ENCODE data around the gene PCTP.
A peak's percentile ranks its signal among the peaks of the same experiment; 100 is the strongest.

The PCTP gene

DNA sequence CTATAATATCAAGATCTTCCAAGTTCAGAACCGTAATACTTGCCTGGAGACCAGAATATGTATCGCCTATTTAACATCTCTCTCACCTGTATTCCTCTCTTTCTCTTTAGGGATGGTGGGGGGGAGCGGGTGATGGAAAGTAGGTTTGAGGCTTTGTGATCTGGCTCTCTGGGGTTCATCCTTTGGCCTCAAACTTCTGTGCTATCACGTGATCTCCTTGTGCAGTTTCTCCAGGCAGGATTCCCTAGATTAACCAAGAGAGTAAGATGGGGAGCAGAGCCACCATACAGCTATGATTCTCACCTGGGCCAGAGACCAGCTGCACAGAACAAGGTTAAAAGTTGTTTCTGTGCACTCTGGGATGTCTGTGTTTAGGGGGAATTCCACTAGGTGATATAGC, 33.4 kb upstream of the PCTP start:
- H3K36me3 ChIP-seq (ENCODE audit: control insufficient read depth in 1 of 2, insufficient read depth in 2 of 2, low read length in 2 of 2), result no peaks in the 10 kb centered on the region
- H3K27ac ChIP-seq (ENCODE audit: low read length), result no peak overlapping the region
- H3K4me3 ChIP-seq (ENCODE audit: low read depth in 1 of 2, low read length in 2 of 2), result no peak overlapping the region
- H3K27me3 ChIP-seq (ENCODE audit: low read depth, low read length), result no peaks in the 10 kb centered on the region
- H3K9me3 ChIP-seq (ENCODE audit: control insufficient read depth in 1 of 2, low read length in 2 of 2), result no peaks in the 10 kb centered on the region
- H3K4me1 ChIP-seq (ENCODE audit: control insufficient read depth in 1 of 2, insufficient read depth in 2 of 2, low read length in 2 of 2), result peaks cover 0 to 14% of the 10 kb centered on the region in 2 donors

DNA sequence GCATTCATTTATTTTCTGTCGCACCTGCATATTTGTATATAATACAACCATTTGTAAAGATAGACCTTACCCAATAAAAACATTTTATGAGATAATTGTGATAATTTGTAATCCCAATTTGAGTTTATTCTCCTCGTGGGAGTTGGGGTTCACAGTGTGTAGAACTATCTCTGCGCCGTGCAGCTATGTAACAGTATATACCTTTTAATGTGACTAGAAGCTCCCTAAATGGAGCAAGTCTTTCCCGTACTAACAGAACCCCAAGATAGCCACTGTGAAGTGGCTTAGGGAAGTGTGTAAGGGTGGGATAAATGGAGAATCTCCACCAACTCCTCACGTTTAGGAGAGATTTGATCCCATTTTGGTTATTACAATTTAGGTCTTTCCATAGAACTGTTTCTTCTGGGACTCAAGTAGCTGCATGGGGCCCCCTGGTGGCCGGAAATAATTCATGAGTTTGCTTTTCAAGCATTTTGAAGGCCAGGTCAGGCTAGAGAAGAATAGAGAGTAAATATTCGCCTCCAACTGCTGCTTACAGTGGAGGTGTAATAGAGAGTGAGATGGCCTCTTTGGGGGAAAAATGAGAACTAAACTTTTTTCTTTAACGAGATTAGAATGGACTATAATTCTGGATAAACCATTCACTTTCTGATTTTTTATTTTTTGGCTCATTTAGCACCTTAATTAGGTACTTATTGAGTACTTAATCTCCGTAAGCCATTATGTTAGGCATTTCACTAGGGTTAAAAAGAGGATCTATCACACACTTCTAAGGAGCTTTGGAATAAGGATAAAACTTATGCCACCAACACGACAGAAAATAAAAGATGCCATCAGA, 32.7 kb upstream of the PCTP start:
- H3K4me1 ChIP-seq (ENCODE audit: control insufficient read depth in 1 of 2, insufficient read depth in 2 of 2, low read length in 2 of 2), result peaks cover 0 to 14% of the 10 kb centered on the region in 2 donors
- no peaks in the 10 kb centered on the region for H3K9me3 ChIP-seq (ENCODE audit: control insufficient read depth in 1 of 2, low read length in 2 of 2)

DNA sequence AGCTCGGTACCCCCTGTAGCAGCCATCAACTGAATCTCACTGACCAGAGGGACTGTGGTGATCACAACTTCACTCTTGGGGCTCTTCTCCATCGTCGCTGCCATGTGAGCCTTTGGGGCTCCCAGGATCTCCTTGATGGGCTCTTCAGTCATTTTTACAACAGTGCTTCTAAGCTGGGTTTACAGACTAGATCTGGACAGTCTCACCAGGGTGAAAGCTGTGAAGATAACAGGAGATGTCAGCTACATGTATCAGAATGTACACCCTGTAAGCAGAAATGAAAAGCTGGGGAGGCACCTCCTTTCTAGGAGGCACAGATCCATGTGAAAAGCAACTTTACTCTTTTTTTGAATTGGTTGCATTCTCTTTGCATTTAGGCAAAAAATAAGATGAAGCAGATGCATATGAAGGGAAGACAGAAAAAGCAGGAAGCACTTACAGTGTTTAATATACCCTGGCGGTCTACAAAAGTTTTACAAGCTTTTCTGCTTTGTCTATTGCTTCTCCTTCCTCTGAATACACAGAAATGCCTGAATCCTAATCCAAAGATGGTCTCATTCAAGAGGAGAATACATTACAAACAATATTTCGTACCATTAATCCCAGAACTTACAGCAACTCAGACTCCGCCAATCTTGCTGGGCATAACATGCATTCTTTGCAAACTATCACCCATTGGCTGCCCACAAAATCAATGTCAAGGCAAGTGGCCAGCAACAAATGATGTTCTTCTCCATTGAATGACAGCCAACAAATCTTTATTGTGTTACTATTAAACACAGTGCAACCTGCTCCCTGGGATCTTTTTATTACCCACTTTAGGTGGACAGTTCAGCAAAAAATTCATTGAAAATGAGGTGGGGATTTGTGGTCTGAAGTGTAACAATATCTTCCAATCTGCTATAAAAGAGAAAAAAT, 29.7 kb upstream of the PCTP start:
- peak overlapping the region; percentile 58 to 78 for H3K4me3 ChIP-seq (ENCODE audit: low read depth in 1 of 2, low read length in 2 of 2)
- H3K27ac ChIP-seq (ENCODE audit: low read length), result no peak overlapping the region
- peaks cover under 1 to 20% of the 10 kb centered on the region in 2 donors for H3K4me1 ChIP-seq (ENCODE audit: control insufficient read depth in 1 of 2, insufficient read depth in 2 of 2, low read length in 2 of 2)
- H3K36me3 ChIP-seq (ENCODE audit: control insufficient read depth in 1 of 2, insufficient read depth in 2 of 2, low read length in 2 of 2), result no peaks in the 10 kb centered on the region
- no peaks in the 10 kb centered on the region for H3K27me3 ChIP-seq (ENCODE audit: low read depth, low read length)
- H3K9me3 ChIP-seq (ENCODE audit: control insufficient read depth in 1 of 2, low read length in 2 of 2), result no peaks in the 10 kb centered on the region

More for the DNA sequence above, 32.7 kb upstream of the PCTP start:
- no peak overlapping the region for H3K4me3 ChIP-seq (ENCODE audit: low read depth in 1 of 2, low read length in 2 of 2)
- no peak overlapping the region for H3K27ac ChIP-seq (ENCODE audit: low read length)
- H3K27me3 ChIP-seq (ENCODE audit: low read depth, low read length), result no peaks in the 10 kb centered on the region
- H3K36me3 ChIP-seq (ENCODE audit: control insufficient read depth in 1 of 2, insufficient read depth in 2 of 2, low read length in 2 of 2), result no peaks in the 10 kb centered on the region

- Histone ChIP-seq H3K4me3 (ENCODE audit: low read depth in 1 of 2, low read length in 2 of 2) (peak overlapping the region; percentile 58 to 78), H3K9me3 (ENCODE audit: control insufficient read depth in 1 of 2, low read length in 2 of 2) (no peaks in the 10 kb centered on the region), H3K4me1 (ENCODE audit: control insufficient read depth in 1 of 2, insufficient read depth in 2 of 2, low read length in 2 of 2) (peaks cover 8 to 28% of the 10 kb centered on the region in 2 donors), H3K27ac (ENCODE audit: low read length) (peak overlapping the region; percentile 84), H3K36me3 (ENCODE audit: control insufficient read depth in 1 of 2, insufficient read depth in 2 of 2, low read length in 2 of 2) (no peaks in the 10 kb centered on the region), H3K27me3 (ENCODE audit: low read depth, low read length) (no peaks in the 10 kb centered on the region)
These were observed 28.7 kb upstream of the PCTP start for GRCh38 chr17:55722016-55722736.

DNA sequence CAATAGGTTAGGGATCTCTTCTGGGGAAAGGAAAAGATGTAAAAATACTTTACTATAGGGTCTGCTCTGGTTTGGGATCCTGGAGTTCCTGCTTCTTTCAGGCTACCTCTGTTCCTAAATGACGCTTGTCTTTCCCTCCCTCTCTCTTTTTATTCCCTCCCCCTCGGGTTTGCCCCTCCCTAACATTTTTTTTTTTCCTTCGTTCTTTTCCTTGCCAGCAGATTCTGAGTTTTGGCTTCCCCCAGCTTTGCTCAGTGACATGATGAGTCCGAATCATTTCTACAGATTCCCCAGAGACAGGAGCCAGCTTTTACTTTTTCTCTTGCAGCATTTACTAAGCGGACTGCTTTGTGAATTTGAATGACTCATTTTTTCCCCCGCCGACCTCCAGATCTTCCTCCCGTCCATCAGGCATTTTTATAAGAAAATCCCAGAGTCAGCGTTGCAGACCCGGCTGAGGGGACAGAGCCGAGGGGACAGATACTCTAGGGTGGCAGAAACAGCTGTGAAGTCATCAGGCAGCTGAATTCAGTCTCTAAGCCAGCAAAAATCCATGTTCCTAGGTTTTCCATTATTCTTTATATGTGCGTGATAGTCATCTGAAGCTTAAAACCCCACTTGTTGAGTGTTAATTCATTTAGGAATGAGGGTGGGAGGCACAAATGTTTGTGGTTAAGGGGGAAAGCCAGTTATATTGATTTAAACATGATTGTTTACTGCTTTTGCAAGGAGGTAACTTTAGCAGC, 27.9 kb upstream of the PCTP start, which contains the start of gene TMEM100:
TSS of gene TMEM100 (minus strand) at position 123 of the 746 bp plus-strand sequence. CDS start 1,794 bp downstream, outside the sequence.
- peak within 1 kb of the TSS; percentile 84 for H3K27ac ChIP-seq (ENCODE audit: low read length)
- H3K4me3 ChIP-seq (ENCODE audit: low read depth in 1 of 2, low read length in 2 of 2), result peak within 1 kb of the TSS; percentile 58 to 78
- H3K9me3 ChIP-seq (ENCODE audit: control insufficient read depth in 1 of 2, low read length in 2 of 2), result no peaks in the 10 kb centered on the region
- no peaks in the 10 kb centered on the region for H3K36me3 ChIP-seq (ENCODE audit: control insufficient read depth in 1 of 2, insufficient read depth in 2 of 2, low read length in 2 of 2)
- no peaks in the 10 kb centered on the region for H3K27me3 ChIP-seq (ENCODE audit: low read depth, low read length)
- H3K4me1 ChIP-seq (ENCODE audit: control insufficient read depth in 1 of 2, insufficient read depth in 2 of 2, low read length in 2 of 2), result peaks cover 13 to 30% of the 10 kb centered on the region in 2 donors

- Histone ChIP-seq H3K27ac (ENCODE audit: low read length) (peak overlapping the region; percentile 84), H3K4me3 (ENCODE audit: low read depth in 1 of 2, low read length in 2 of 2) (peak overlapping the region; percentile 58 to 78), H3K27me3 (ENCODE audit: low read depth, low read length) (no peaks in the 10 kb centered on the region), H3K4me1 (ENCODE audit: control insufficient read depth in 1 of 2, insufficient read depth in 2 of 2, low read length in 2 of 2) (peaks cover 13 to 27% of the 10 kb centered on the region in 2 donors), H3K9me3 (ENCODE audit: control insufficient read depth in 1 of 2, low read length in 2 of 2) (no peaks in the 10 kb centered on the region), H3K36me3 (ENCODE audit: control insufficient read depth in 1 of 2, insufficient read depth in 2 of 2, low read length in 2 of 2) (no peaks in the 10 kb centered on the region)
These were observed 27.4 kb upstream of the PCTP start for GRCh38 chr17:55723488-55723848.

DNA sequence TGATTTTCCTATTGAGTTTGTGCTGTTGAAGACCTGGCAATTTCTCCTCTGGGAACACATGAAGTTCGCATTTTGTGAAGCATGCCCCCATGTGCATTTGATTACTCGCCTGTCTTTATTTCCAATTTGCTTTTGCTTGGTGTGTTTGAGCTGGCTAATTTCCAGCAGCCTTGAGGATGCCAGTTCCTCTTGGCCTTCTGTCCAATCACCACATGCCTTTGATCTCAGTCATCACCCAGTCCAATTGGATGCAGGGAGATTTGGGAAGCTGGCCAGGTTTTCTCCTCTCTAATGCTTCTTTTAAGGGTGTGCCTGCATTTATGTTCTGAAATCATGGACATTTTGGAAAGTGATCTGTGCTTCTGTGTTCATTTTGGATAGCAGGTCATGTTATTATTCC, 24.4 kb upstream of the PCTP start:
- Histone ChIP-seq H3K4me3 (ENCODE audit: low read depth in 1 of 2, low read length in 2 of 2) (no peak overlapping the region), H3K27me3 (ENCODE audit: low read depth, low read length) (no peaks in the 10 kb centered on the region), H3K27ac (ENCODE audit: low read length) (peak overlapping the region; percentile 57), H3K9me3 (ENCODE audit: control insufficient read depth in 1 of 2, low read length in 2 of 2) (no peaks in the 10 kb centered on the region), H3K36me3 (ENCODE audit: control insufficient read depth in 1 of 2, insufficient read depth in 2 of 2, low read length in 2 of 2) (no peaks in the 10 kb centered on the region), H3K4me1 (ENCODE audit: control insufficient read depth in 1 of 2, insufficient read depth in 2 of 2, low read length in 2 of 2) (peaks cover 16 to 33% of the 10 kb centered on the region in 2 donors)

DNA sequence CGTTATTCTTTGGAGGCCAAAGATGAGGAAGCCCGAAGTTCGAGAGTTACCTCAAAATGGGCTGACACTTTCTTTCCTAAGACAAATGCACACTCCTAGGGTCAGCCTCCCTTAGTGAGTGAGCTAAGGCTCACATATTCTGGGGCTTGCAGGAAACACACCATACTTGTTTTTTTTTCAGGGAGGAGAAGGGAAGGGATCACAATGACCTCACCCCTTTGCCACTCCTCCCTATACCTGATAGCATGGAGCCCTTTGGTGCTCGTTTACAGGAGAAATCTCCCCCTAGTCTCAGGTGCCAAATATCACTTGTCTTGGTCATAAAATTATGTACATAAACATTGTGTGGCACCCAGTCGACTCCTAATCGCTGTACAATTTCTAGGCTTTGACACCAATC, 23.6 kb upstream of the PCTP start:
- H3K27me3 ChIP-seq (ENCODE audit: low read depth, low read length), result no peaks in the 10 kb centered on the region
- peaks cover 16 to 39% of the 10 kb centered on the region in 2 donors for H3K4me1 ChIP-seq (ENCODE audit: control insufficient read depth in 1 of 2, insufficient read depth in 2 of 2, low read length in 2 of 2)
- H3K36me3 ChIP-seq (ENCODE audit: control insufficient read depth in 1 of 2, insufficient read depth in 2 of 2, low read length in 2 of 2), result no peaks in the 10 kb centered on the region
- H3K4me3 ChIP-seq (ENCODE audit: low read depth in 1 of 2, low read length in 2 of 2), result no peak overlapping the region
- no peaks in the 10 kb centered on the region for H3K9me3 ChIP-seq (ENCODE audit: control insufficient read depth in 1 of 2, low read length in 2 of 2)
- peak overlapping the region; percentile 57 for H3K27ac ChIP-seq (ENCODE audit: low read length)

- Histone ChIP-seq H3K4me3 (ENCODE audit: low read depth in 1 of 2, low read length in 2 of 2) (no peak overlapping the region), H3K27me3 (ENCODE audit: low read depth, low read length) (no peaks in the 10 kb centered on the region), H3K9me3 (ENCODE audit: control insufficient read depth in 1 of 2, low read length in 2 of 2) (no peaks in the 10 kb centered on the region), H3K4me1 (ENCODE audit: control insufficient read depth in 1 of 2, insufficient read depth in 2 of 2, low read length in 2 of 2) (peaks cover 16 to 43% of the 10 kb centered on the region in 2 donors), H3K36me3 (ENCODE audit: control insufficient read depth in 1 of 2, insufficient read depth in 2 of 2, low read length in 2 of 2) (no peaks in the 10 kb centered on the region), H3K27ac (ENCODE audit: low read length) (peak overlapping the region; percentile 57)
These were observed 22.9 kb upstream of the PCTP start for GRCh38 chr17:55727920-55728319.

DNA sequence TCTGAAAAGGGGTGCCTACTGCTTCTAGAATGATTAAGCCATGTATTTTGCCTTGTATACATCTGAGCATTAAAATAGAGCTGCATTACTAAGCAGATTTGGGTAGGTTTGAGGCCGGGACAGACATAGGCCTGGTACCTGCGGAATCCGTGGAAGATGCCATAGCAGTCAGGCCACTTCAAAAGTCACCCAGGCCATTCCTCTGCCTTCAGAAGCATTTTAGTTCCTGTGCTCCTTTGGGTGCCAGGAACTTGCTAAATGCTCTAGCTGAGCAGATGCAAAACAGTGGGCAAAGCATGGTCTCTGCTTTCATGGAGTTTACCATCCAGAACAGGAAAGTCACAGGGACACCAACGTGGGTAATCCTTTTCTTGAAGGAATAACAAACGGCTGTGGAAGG, 22.5 kb upstream of the PCTP start:
- Histone ChIP-seq H3K4me1 (ENCODE audit: control insufficient read depth in 1 of 2, insufficient read depth in 2 of 2, low read length in 2 of 2) (peaks cover 16 to 48% of the 10 kb centered on the region in 2 donors), H3K36me3 (ENCODE audit: control insufficient read depth in 1 of 2, insufficient read depth in 2 of 2, low read length in 2 of 2) (no peaks in the 10 kb centered on the region), H3K4me3 (ENCODE audit: low read depth in 1 of 2, low read length in 2 of 2) (no peak overlapping the region), H3K27me3 (ENCODE audit: low read depth, low read length) (no peaks in the 10 kb centered on the region), H3K27ac (ENCODE audit: low read length) (no peak overlapping the region), H3K9me3 (ENCODE audit: control insufficient read depth in 1 of 2, low read length in 2 of 2) (no peaks in the 10 kb centered on the region)

Measured in muscle layer of duodenum (tissue), 2 donors.